GM19468 (cell line): ENCODE measurements around the gene IST1.
A peak's percentile ranks its signal among the peaks of the same experiment; 100 is the strongest.
"Not testable (repeated sequence)": the region's sequence is repeated elsewhere in the genome, so short reads cannot be mapped to it uniquely, and the experiment has no call there.

Source experiments
- ATAC-seq: cut with Tn5 transposase; IDR thresholded peaks from one replicate; pipeline ENCODE4 v1.9.1; 2021; ENCODE audit warnings: mild to moderate bottlenecking, moderate library complexity, moderate number of reproducible peaks; ENCODE audit not compliant: unreplicated experiment; ENCODE audit errors: extremely low read depth

The IST1 gene

GRCh38 chr16:71894921-71895678 is at the start of gene IST1:
Gene IST1 (plus strand): TSS chr16:71895531. CDS start chr16:71915641, 20,110 bp downstream.
- ATAC-seq = peak; percentile 69

GRCh38 chr16:71845639-71846430 is 49.5 kb upstream of the IST1 start, which contains the start of gene ATXN1L:
Gene ATXN1L (plus strand): TSS chr16:71845976. CDS start chr16:71849741, 3,765 bp downstream.
- ATAC-seq = peak; percentile 48

GRCh38 chr16:71846431-71846830 is 48.9 kb upstream of the IST1 start:
- no peak for ATAC-seq

GRCh38 chr16:71847096-71847495 is 48.2 kb upstream of the IST1 start:
- no peak for ATAC-seq

GRCh38 chr16:71848622-71849021 is 46.7 kb upstream of the IST1 start:
- no peak for ATAC-seq

- ATAC-seq = no peak
Observed at GRCh38 chr16:71851746-71852145, 43.6 kb upstream of the IST1 start.

GRCh38 chr16:71852158-71852557 is 43.2 kb upstream of the IST1 start:
- no peak for ATAC-seq

- no peak for ATAC-seq
Observed at GRCh38 chr16:71852561-71852960, 42.8 kb upstream of the IST1 start.

- peak; percentile 48 for ATAC-seq
Observed at GRCh38 chr16:71853413-71853812, 41.9 kb upstream of the IST1 start.

GRCh38 chr16:71854369-71854948 is 40.9 kb upstream of the IST1 start:
- no peak for ATAC-seq

- no peak for ATAC-seq
Observed at GRCh38 chr16:71855937-71856662, 39.2 kb upstream of the IST1 start.

GRCh38 chr16:71859762-71860521 is 35.4 kb upstream of the IST1 start:
- ATAC-seq = no peak

GRCh38 chr16:71863995-71864394 is 31.3 kb upstream of the IST1 start:
- no peak for ATAC-seq

- no peak for ATAC-seq
Observed at GRCh38 chr16:71865173-71865863, 30.0 kb upstream of the IST1 start.

- not testable (repeated sequence) for ATAC-seq
Observed at GRCh38 chr16:71867175-71867574, 28.2 kb upstream of the IST1 start.

- no peak for ATAC-seq
Observed at GRCh38 chr16:71867939-71868338, 27.4 kb upstream of the IST1 start.

- no peak for ATAC-seq
Observed at GRCh38 chr16:71869089-71869488, 26.2 kb upstream of the IST1 start.

- ATAC-seq = no peak
Observed at GRCh38 chr16:71870818-71871217, 24.5 kb upstream of the IST1 start.

GRCh38 chr16:71873199-71873598 is 22.1 kb upstream of the IST1 start:
- ATAC-seq = no peak
